Mesenchymal stem cell (in vitro differentiated cells and primary cell): Measurements from ENCODE around the gene BIRC6.

Source experiments
- DNase-seq: peaks from one replicate; pipeline ENCODE4 v3.0.0-alpha.2; 2013
- H2AFZ ChIP-seq: one replicate; pipeline ENCODE4 v1.6.1; 2013; ENCODE audit warnings: low read depth, mild to moderate bottlenecking, control low read depth, inconsistent platforms, low read length, moderate library complexity
- H2AK5ac ChIP-seq: 2 replicates; pipeline ENCODE4 v1.6.1; 2013; ENCODE audit warnings: low read length, moderate library complexity, mild to moderate bottlenecking, inconsistent platforms; ENCODE audit not compliant: severe bottlenecking
- H2BK120ac ChIP-seq: one replicate; pipeline ENCODE4 v1.6.1; 2013; ENCODE audit warnings: low read depth, mild to moderate bottlenecking, inconsistent platforms, low read length, moderate library complexity
- H2BK12ac ChIP-seq, 2 experiments: one replicate each; pipeline ENCODE4 v1.6.1; 2013; ENCODE audit warnings: inconsistent platforms in 2 of 2, low read length in 2 of 2, mild to moderate bottlenecking in 2 of 2, moderate library complexity in 2 of 2, control low read depth in 1 of 2
- H2BK15ac ChIP-seq: one replicate; pipeline ENCODE4 v1.6.1; 2013; ENCODE audit warnings: mild to moderate bottlenecking, low read depth, inconsistent platforms; ENCODE audit not compliant: poor library complexity, severe bottlenecking
- H2BK5ac ChIP-seq: 2 replicates; pipeline ENCODE4 v1.6.1; 2013; ENCODE audit warnings: low read depth, mild to moderate bottlenecking, low read length, control low read depth, inconsistent platforms; ENCODE audit not compliant: poor library complexity, severe bottlenecking
- H3K14ac ChIP-seq, 2 experiments: one replicate each; pipeline ENCODE4 v1.6.1; 2013; ENCODE audit warnings: inconsistent platforms in 2 of 2, low read length in 2 of 2, control low read depth in 1 of 2, mild to moderate bottlenecking in 1 of 2, moderate library complexity in 1 of 2
- H3K18ac ChIP-seq, 2 experiments: one replicate each; pipeline ENCODE4 v1.6.1; 2013; ENCODE audit warnings: inconsistent platforms in 2 of 2, low read length in 2 of 2, control low read depth in 1 of 2, low read depth in 1 of 2, mild to moderate bottlenecking in 1 of 2
- H3K23ac ChIP-seq, 2 experiments: one replicate each; pipeline ENCODE4 v1.6.1; 2013; ENCODE audit warnings: inconsistent platforms in 2 of 2, low read length in 2 of 2, mild to moderate bottlenecking in 2 of 2, moderate library complexity in 2 of 2, control low read depth in 1 of 2
- H3K27ac ChIP-seq: 2 replicates; pipeline ENCODE4 v1.5.1; 2013; ENCODE audit warnings: mild to moderate bottlenecking, moderate library complexity, low read length, control low read depth, inconsistent platforms; ENCODE audit not compliant: poor library complexity, severe bottlenecking
- H3K27me3 ChIP-seq, 2 experiments: 2 replicates each; pipeline versions ENCODE4 v1.6.1 to v1.7.0; 2013; ENCODE audit warnings: low read length in 2 of 2, mild to moderate bottlenecking in 2 of 2, moderate library complexity in 2 of 2, control low read depth in 1 of 2, inconsistent platforms in 1 of 2; ENCODE audit not compliant: control insufficient read depth in 1 of 2, insufficient read depth in 1 of 2
- H3K36me3 ChIP-seq, 2 experiments: 2 replicates each; pipeline versions ENCODE4 v1.6.1 to v1.7.0; 2013; ENCODE audit warnings: low read length in 2 of 2, control low read depth in 1 of 2, inconsistent platforms in 1 of 2, low read depth in 1 of 2, mild to moderate bottlenecking in 1 of 2; ENCODE audit not compliant: insufficient read depth in 2 of 2, control insufficient read depth in 1 of 2
- H3K4ac ChIP-seq, 2 experiments: one replicate each; pipeline ENCODE4 v1.6.1; 2013; ENCODE audit warnings: inconsistent platforms in 2 of 2, low read length in 2 of 2, mild to moderate bottlenecking in 2 of 2, moderate library complexity in 2 of 2, control low read depth in 1 of 2, low read depth in 1 of 2
- H3K4me1 ChIP-seq: 2 replicates; pipeline ENCODE4 v1.6.1; 2013; ENCODE audit warnings: low read depth, low read length, control low read depth; ENCODE audit not compliant: control insufficient read depth, insufficient read depth
- H3K4me2 ChIP-seq: 2 replicates; pipeline ENCODE4 v1.6.1; 2013; ENCODE audit warnings: low read length, mild to moderate bottlenecking, inconsistent platforms; ENCODE audit not compliant: poor library complexity, severe bottlenecking
- H3K4me3 ChIP-seq, 2 experiments: 2 replicates each; pipeline versions ENCODE4 v1.5.1 to v1.7.0; 2013; ENCODE audit warnings: low read length in 2 of 2, mild to moderate bottlenecking in 2 of 2, control low read depth in 1 of 2, low read depth in 1 of 2; ENCODE audit not compliant: insufficient read depth in 1 of 2
- H3K79me1 ChIP-seq: replicated peaks from 2 replicates; pipeline ENCODE4 v1.6.1; 2013; ENCODE audit warnings: mild to moderate bottlenecking, control low read depth, low read length, inconsistent platforms; ENCODE audit not compliant: poor library complexity, severe bottlenecking
- H3K9ac ChIP-seq: 2 replicates; pipeline ENCODE4 v1.7.0; 2013; ENCODE audit warnings: mild to moderate bottlenecking, low read length, moderate library complexity
- H3K9me3 ChIP-seq: 2 replicates; pipeline ENCODE4 v1.7.0; 2013; ENCODE audit warnings: mild to moderate bottlenecking, low read length; ENCODE audit not compliant: control insufficient read depth
- H4K8ac ChIP-seq: one replicate; pipeline ENCODE4 v1.6.1; 2013; ENCODE audit warnings: inconsistent platforms, mild to moderate bottlenecking, low read length, moderate library complexity
- H4K91ac ChIP-seq: one replicate; pipeline ENCODE4 v1.6.1; 2013; ENCODE audit warnings: mild to moderate bottlenecking, low read length, inconsistent platforms
- WGBS: methylation state at CpG from one replicate; pipeline ENCODE4 v1.1.7; 2013; ENCODE audit warnings: mixed read lengths; 5-methylcytosine and 5-hydroxymethylcytosine counted together

Gene BIRC6

GRCh38 chr2:32355976-32356680 lies 695 bp upstream of the BIRC6 start:
- Histone ChIP-seq H3K4me3 (peak overlapping the region; percentile 96 to 99), H2BK12ac (peak overlapping the region in 1 of 2 experiments; percentile 61), H3K14ac (peak overlapping the region in 1 of 2 experiments; percentile 92), H3K9me3 (no peaks in the 10 kb centered on the region), H2AK5ac (no peak overlapping the region), H4K91ac (peak overlapping the region; percentile 99), H3K36me3 (peaks cover 0 to under 1% of the 10 kb centered on the region in 2 experiments), H3K79me1 (no peaks in the 10 kb centered on the region), H3K27ac (peak overlapping the region; percentile 97), H2BK120ac (peak overlapping the region; percentile 77), H3K4me2 (peak overlapping the region; percentile 86), H3K9ac (peak overlapping the region; percentile 94), H3K4me1 (peaks cover 3% of the 10 kb centered on the region), H3K4ac (peak overlapping the region; percentile 91 to 93), H2AFZ (peak overlapping the region; percentile 74), H2BK15ac (peak overlapping the region; percentile 94), H3K18ac (peak overlapping the region; percentile 100), H2BK5ac (peak overlapping the region; percentile 92), H3K27me3 (no peaks in the 10 kb centered on the region), H4K8ac (peak overlapping the region; percentile 99), H3K23ac (peak overlapping the region; percentile 83 to 99)
- WGBS = 0% methylated on average over 8 of the region's 10 CpGs
- DNase-seq = no peak

- Histone ChIP-seq H2BK120ac (peak overlapping the region; percentile 69), H3K4me3 (peak overlapping the region; percentile 96 to 99), H2BK5ac (peak overlapping the region; percentile 39), H2BK12ac (peak overlapping the region in 1 of 2 experiments; percentile 70), H3K79me1 (no peaks in the 10 kb centered on the region), H3K4me1 (peaks cover 3% of the 10 kb centered on the region), H3K9ac (peak overlapping the region; percentile 94), H3K18ac (peak overlapping the region; percentile 58 to 100), H3K9me3 (no peaks in the 10 kb centered on the region), H2AFZ (peak overlapping the region; percentile 83), H3K14ac (peak overlapping the region in 1 of 2 experiments; percentile 99), H3K27me3 (no peaks in the 10 kb centered on the region), H3K4ac (peak overlapping the region; percentile 61 to 75), H4K8ac (peak overlapping the region; percentile 81), H3K36me3 (peaks cover 0 to 9% of the 10 kb centered on the region in 2 experiments), H3K23ac (peak overlapping the region in 1 of 2 experiments; percentile 66), H3K27ac (peak overlapping the region; percentile 84), H2AK5ac (peak overlapping the region; percentile 17), H4K91ac (peak overlapping the region; percentile 97), H2BK15ac (peak overlapping the region; percentile 95), H3K4me2 (peak overlapping the region; percentile 74)
- WGBS = 1% methylated on average over 42 of the region's 65 CpGs
- peak; percentile 60 for DNase-seq
These were observed 691 bp downstream of the BIRC6 start for GRCh38 chr2:32357318-32358110.

- 8% methylated on average over 12 of the region's 16 CpGs for WGBS
- Histone ChIP-seq H3K4me3 (peak overlapping the region; percentile 96 to 99), H3K14ac (peak overlapping the region in 1 of 2 experiments; percentile 1), H3K9me3 (no peaks in the 10 kb centered on the region), H2AFZ (no peak overlapping the region), H3K4ac (peak overlapping the region; percentile 64 to 74), H2BK120ac (no peak overlapping the region), H2BK15ac (no peak overlapping the region), H3K4me2 (peak overlapping the region; percentile 74), H4K8ac (no peak overlapping the region), H2BK12ac (peak overlapping the region in 1 of 2 experiments; percentile 64), H3K27me3 (no peaks in the 10 kb centered on the region), H3K27ac (peak overlapping the region; percentile 53), H3K79me1 (no peaks in the 10 kb centered on the region), H2AK5ac (no peak overlapping the region), H4K91ac (no peak overlapping the region), H3K18ac (peak overlapping the region in 1 of 2 experiments; percentile 28), H3K9ac (peak overlapping the region; percentile 94), H3K36me3 (peaks cover 0 to 9% of the 10 kb centered on the region in 2 experiments), H3K23ac (no peak overlapping the region), H2BK5ac (no peak overlapping the region), H3K4me1 (peaks cover 6% of the 10 kb centered on the region)
- peak; percentile 61 for DNase-seq
These were observed 1.3 kb downstream of the BIRC6 start for GRCh38 chr2:32358111-32358482.

DNA sequence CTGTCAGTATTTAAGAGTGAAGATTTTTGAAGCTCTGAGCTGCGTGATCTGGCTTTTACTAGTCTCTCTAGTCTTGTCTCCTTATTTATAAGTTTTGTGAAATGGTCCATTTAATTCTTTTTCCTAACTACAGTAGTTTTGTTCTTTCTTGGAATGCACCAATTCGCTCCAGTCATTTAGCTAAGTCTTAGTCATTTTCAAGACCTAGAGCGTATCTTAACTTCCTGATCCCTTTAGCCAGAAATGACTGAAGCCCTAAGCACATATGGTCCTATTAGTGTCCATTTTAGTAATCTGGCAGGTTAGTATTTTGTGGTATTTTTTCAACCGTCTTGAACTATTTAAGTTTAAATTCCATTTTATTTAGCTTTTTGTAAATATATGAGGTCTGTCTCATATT lies 3.6 kb downstream of the BIRC6 start:
- H2AK5ac ChIP-seq = no peak overlapping the region
- H2BK120ac ChIP-seq = no peak overlapping the region
- H3K4ac ChIP-seq = no peak overlapping the region
- H3K36me3 ChIP-seq = peaks cover 0 to 9% of the 10 kb centered on the region in 2 experiments
- no peaks in the 10 kb centered on the region for H3K27me3 ChIP-seq
- H3K9me3 ChIP-seq = no peaks in the 10 kb centered on the region
- 50% methylated on average over 1 of the region's 4 CpGs for WGBS
- H3K23ac ChIP-seq = no peak overlapping the region
- no peak overlapping the region for H2BK12ac ChIP-seq
- no peak overlapping the region for H4K91ac ChIP-seq
- no peak for DNase-seq
- no peak overlapping the region for H2AFZ ChIP-seq
- no peak overlapping the region for H3K18ac ChIP-seq
- H2BK15ac ChIP-seq = no peak overlapping the region
- no peak overlapping the region for H4K8ac ChIP-seq
- H3K79me1 ChIP-seq = no peaks in the 10 kb centered on the region
- peaks cover 4% of the 10 kb centered on the region for H3K4me1 ChIP-seq
- H3K27ac ChIP-seq = no peak overlapping the region
- no peak overlapping the region for H3K14ac ChIP-seq
- H3K4me3 ChIP-seq = peak overlapping the region in 1 of 2 experiments; percentile 96
- no peak overlapping the region for H3K4me2 ChIP-seq
- H2BK5ac ChIP-seq = no peak overlapping the region
- peak overlapping the region; percentile 2 for H3K9ac ChIP-seq
